Tibial artery (tissue), 4 donors: Measurements from ENCODE around the gene ATG4B.

ENCODE experiments used
- DNase-seq, 2 donors: peaks; one replicate each; pipeline ENCODE4 v3.0.0-alpha.2; 2019
- H3K27ac ChIP-seq, 2 donors: fragments of 200-600 bp; sonication (generic) in 1 of 2; 1 replicate in 1 of 2; 2 replicates in 1 of 2; pipeline ENCODE4 v1.5.1; 2018 to 2019; ENCODE audit warnings: mild to moderate bottlenecking in 1 of 2
- H3K27me3 ChIP-seq, 2 donors: fragments of 200-600 bp; sonication (generic) in 1 of 2; one replicate each; pipeline versions ENCODE4 v1.5.1 to v1.6.0; 2016 to 2019
- H3K36me3 ChIP-seq, 3 donors: fragments of 200-600 bp; sonication (generic) in 2 of 3; one replicate each; pipeline ENCODE4 v1.5.1; 2016 to 2019; ENCODE audit warnings: mild to moderate bottlenecking in 2 of 3
- H3K4me1 ChIP-seq, 4 donors: fragments of 200-600 bp; sonication (generic) in 2 of 4; 1 replicate in 3 of 4; 2 replicates in 1 of 4; pipeline ENCODE4 v1.5.1; 2016 to 2019
- H3K4me3 ChIP-seq, 2 donors: fragments of 200-600 bp; sonication (generic) in 1 of 2; 1 replicate in 1 of 2; 2 replicates in 1 of 2; pipeline ENCODE4 v1.5.1; 2018 to 2019; ENCODE audit warnings: mild to moderate bottlenecking in 2 of 2
- H3K9me3 ChIP-seq, 3 donors: fragments of 200-600 bp; sonication (generic) in 1 of 3; one replicate each; pipeline ENCODE4 v1.5.1; 2016 to 2019
- CTCF ChIP-seq, 2 experiments: fragments of 200-600 bp in 1 of 2; fragments of 450-650 bp in 1 of 2; IDR thresholded peaks; one replicate each; pipeline ENCODE4 v1.5.1; 2017 to 2019; ENCODE audit warnings: antibody characterized with exemption in 2 of 2, mild to moderate bottlenecking in 1 of 2, moderate library complexity in 1 of 2
- intact Hi-C: fragments of 100-400 bp; cut with DNase I; formaldehyde crosslinking; loops from one replicate; pipeline ENCODE4 v1.15.0; 2023; ENCODE audit warnings: low total_unique reads

The ATG4B gene

DNA sequence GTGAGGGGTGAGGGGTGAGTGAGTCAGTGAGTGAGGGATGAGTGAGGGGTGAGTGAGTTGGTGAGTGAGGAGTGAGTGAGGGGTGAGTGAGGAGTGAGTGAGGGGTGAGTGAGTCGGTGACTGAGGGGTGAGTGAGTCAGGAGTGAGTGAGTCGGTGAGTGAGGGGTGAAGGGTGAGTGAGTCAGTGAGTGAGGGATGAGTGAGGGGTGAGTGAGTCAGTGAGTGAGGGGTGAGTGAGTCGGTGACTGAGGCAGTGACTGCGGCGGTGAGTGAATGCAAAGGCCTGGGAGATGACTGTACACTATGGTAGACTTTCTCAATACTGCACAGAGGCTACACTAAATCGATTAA, 17.1 kb upstream of the ATG4B start:
- intact Hi-C loops = no loop called here
- H3K9me3 ChIP-seq = no peaks in the 10 kb centered on the region
- no peak overlapping the region for H3K27ac ChIP-seq
- TF ChIP-seq CTCF (IDR thresholded peaks at IDR 0.05) = no peak
- H3K27me3 ChIP-seq = no peaks in the 10 kb centered on the region
- H3K4me1 ChIP-seq = peaks cover 0 to 9% (median 2%) of the 10 kb centered on the region in 4 donors
- no peak for DNase-seq
- peaks cover 0 to 12% (median 5%) of the 10 kb centered on the region in 3 donors for H3K36me3 ChIP-seq
- no peak overlapping the region for H3K4me3 ChIP-seq

DNA sequence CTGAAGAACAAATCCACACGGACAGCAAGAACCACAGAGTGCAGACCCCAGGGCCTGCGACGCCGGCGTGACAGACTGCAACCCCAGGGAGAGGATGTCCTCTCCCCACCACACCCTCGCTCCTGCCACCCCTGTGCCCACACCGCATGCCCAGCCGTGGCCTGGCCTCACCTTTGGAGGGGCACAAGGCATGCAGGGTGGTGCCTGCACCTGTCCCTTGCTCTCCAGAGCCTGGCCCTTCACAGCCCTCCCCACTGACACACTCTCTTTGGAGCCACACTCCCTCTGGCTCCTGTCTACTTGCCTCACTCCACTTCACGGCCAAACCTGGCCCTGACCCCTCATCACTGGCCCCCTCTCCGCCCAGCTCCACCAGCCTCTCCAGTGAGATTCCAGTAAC, 9.8 kb upstream of the ATG4B start:
- intact Hi-C loops = no loop called here
- Histone ChIP-seq H3K27ac (no peak overlapping the region), H3K36me3 (peaks cover 8 to 46% (median 15%) of the 10 kb centered on the region in 3 donors), H3K9me3 (no peaks in the 10 kb centered on the region), H3K4me1 (no peaks in the 10 kb centered on the region), H3K27me3 (no peaks in the 10 kb centered on the region), H3K4me3 (no peak overlapping the region)
- no peak for TF ChIP-seq CTCF (IDR thresholded peaks at IDR 0.05)
- no peak for DNase-seq

- no peak overlapping the region for H3K27ac ChIP-seq
- no peak for TF ChIP-seq CTCF (IDR thresholded peaks at IDR 0.05)
These were observed 7.6 kb upstream of the ATG4B start for GRCh38 chr2:241629762-241630435.

DNA sequence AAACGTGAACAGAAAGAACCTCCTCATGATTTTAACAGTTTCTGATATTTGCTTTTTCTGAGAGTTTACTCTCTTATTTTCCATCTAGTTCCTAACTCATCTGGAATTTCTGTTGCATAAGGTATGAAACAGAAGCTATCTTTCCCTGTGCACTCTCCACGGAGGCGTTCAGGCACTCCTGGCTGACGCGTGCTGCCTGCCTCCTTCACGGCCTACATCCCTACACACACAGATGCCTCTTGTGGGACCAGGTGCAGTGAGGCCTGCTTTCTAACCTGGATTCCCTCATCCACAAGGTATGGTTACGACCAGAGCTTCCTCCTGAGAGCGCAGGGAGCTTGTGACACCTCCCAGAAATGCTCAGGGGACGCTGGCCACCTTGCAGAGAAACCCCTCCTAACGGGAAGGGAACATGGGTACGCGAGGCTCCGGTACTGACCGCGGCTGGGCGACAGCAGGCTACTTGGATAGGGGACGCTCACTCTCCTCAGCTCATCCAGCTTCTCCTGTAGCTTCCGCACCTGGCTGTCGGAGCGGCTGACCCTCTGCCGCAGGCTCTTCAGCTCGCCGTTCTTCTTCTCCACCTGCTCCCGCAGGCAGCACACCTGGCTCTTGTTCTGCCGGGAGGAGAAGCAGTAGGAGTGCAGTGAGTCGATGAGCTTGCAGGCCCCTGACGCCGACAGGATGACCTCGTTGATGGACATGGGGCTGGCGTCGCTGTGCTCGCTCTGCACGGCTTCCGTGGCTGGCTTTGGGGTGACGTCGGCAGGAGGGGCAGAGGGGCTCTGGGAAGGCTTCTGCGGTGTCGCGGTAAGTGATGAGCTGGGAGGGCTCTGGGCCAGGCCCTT, 4.8 kb upstream of the ATG4B start:
- H3K36me3 ChIP-seq = peaks cover 17 to 52% (median 28%) of the 10 kb centered on the region in 3 donors
- intact Hi-C loops = loop anchor here (10.0 kb wide), 2 partner anchors 128 to 278 kb away; partner anchors contain the start of genes FARP2 and STK25

More at GRCh38 chr2:241629762-241630435, 7.6 kb upstream of the ATG4B start:
- Histone ChIP-seq H3K9me3 (no peaks in the 10 kb centered on the region), H3K4me3 (no peak overlapping the region), H3K4me1 (peaks cover 0 to 9% (median 5%) of the 10 kb centered on the region in 4 donors), H3K27me3 (no peaks in the 10 kb centered on the region), H3K36me3 (peaks cover 17 to 58% (median 28%) of the 10 kb centered on the region in 3 donors)
- no peak for DNase-seq
- intact Hi-C loops = loop anchor here (10.0 kb wide), 2 partner anchors 125 to 275 kb away; partner anchors contain the start of genes FARP2 and STK25

DNA sequence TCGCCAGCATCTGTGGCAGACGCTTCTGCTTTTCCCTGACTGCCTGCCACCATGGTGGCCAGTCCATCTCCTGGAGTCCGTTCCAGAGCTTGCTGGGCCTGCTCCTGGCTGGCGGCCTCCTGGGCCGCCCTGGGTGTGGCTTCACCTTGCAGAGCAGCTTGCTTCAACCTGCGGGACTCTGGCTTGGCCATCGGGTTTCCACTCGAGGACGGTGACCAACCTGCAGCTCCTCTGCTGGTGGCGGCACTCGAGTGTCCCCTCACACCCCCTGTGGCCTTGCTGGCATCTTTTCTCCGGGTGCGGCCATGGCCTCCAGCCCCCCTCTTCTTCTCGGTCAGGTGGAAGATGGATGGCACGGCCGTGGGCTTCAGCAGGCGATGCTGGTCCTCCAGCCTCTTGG, 3.9 kb upstream of the ATG4B start:
- DNase-seq = no peak
- H3K4me1 ChIP-seq = peaks cover 0 to 27% (median 24%) of the 10 kb centered on the region in 4 donors
- no peaks in the 10 kb centered on the region for H3K27me3 ChIP-seq
- no peak overlapping the region for H3K4me3 ChIP-seq
- H3K9me3 ChIP-seq = no peaks in the 10 kb centered on the region
- intact Hi-C loops = loop anchor here (10.0 kb wide), 2 partner anchors 129 to 279 kb away; partner anchors contain the start of genes FARP2 and STK25
- no peak for TF ChIP-seq CTCF (IDR thresholded peaks at IDR 0.05)
- peaks cover 17 to 43% (median 28%) of the 10 kb centered on the region in 3 donors for H3K36me3 ChIP-seq
- H3K27ac ChIP-seq = no peak overlapping the region

More for the DNA sequence above, 4.8 kb upstream of the ATG4B start:
- H3K4me3 ChIP-seq = no peak overlapping the region
- H3K4me1 ChIP-seq = peaks cover 0 to 22% (median 19%) of the 10 kb centered on the region in 4 donors
- no peak overlapping the region for H3K27ac ChIP-seq
- TF ChIP-seq CTCF (IDR thresholded peaks at IDR 0.05) = no peak
- H3K27me3 ChIP-seq = no peaks in the 10 kb centered on the region
- no peaks in the 10 kb centered on the region for H3K9me3 ChIP-seq
- DNase-seq = no peak
